ENCODE measurements around the gene PIH1D1. TPM values are rescaled to one million over a fixed set of nuclear protein-coding genes. Genes with fewer than 3 reads are reported as not detected.

PIH1D1 gene
- total and polyA plus RNA-seq, 10 of the 15 experiments (the other 5 are each of a cell fraction or from before 2014, with no cell fraction given) = 16.1 to 153 (median 106) TPM

DNA sequence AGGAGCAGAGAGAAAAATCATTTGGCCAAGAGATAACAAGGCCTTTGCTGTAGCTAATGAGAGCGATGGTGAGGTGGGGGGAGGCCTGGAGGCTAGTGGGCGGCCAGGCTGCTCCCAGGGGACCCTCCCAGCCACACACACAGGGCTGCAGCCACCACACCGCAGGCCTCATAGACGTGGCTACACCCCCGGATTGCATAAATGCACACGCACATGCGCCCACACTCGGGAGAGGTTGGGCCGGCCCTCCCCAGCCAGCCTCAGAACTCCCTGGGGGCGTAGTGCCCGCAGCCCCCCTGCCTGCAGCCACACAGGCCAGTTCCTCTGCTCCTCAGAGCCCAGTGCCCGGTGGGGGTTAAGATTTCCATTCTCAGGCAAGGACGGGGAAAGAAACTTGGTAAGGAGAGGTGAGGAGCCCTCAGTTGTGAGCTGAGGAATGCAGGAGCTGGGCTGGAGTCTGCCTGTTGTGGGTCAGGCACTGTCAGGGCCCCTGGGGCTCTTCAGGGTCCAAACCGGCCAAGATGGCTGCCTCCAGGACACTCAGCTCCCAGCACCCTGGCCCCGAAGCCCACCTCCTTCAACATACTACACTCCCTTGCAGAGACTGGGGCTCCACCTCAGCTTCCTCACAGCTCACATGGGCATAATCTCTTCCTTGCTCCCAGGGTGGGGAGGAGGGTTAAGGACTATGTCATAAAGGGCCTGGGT is 36.4 kb downstream of the PIH1D1 start (continued):
- TF ChIP-seq ZNF274 (IDR thresholded peaks at IDR 0.05; ENCODE audit: insufficient read depth, insufficient read length) (no peak), FOS (IDR thresholded peaks at IDR 0.05; ENCODE audit: borderline replicate concordance, extremely low read depth, insufficient read length) (no peak), ZNF24 (IDR thresholded peaks at IDR 0.05) (no peak), LARP7 (IDR thresholded peaks at IDR 0.05) (peak; percentile 37; the same call in 1 of the 2 replicates), GABPA (IDR thresholded peaks at IDR 0.05; ENCODE audit: low read depth) (no peak), RELA (IDR thresholded peaks at IDR 0.05; ENCODE audit: borderline replicate concordance, partially characterized antibody) (peak; percentile 41), HDAC2 (IDR thresholded peaks at IDR 0.05) (no peak), SPI1 (IDR thresholded peaks at IDR 0.05; ENCODE audit: borderline replicate concordance, insufficient read depth, low read depth, low read length) (peak; percentile 51; the same call in 1 of the 2 replicates), SMC3 (IDR thresholded peaks at IDR 0.05; ENCODE audit: borderline replicate concordance, low read length) (no peak), SREBF2 (IDR thresholded peaks at IDR 0.05; ENCODE audit: low read length) (no peak), MEF2B (IDR thresholded peaks at IDR 0.05; ENCODE audit: partially characterized antibody, poor library complexity, severe bottlenecking) (peak; percentile 99)
- TF ChIP-seq, protein P1, sequence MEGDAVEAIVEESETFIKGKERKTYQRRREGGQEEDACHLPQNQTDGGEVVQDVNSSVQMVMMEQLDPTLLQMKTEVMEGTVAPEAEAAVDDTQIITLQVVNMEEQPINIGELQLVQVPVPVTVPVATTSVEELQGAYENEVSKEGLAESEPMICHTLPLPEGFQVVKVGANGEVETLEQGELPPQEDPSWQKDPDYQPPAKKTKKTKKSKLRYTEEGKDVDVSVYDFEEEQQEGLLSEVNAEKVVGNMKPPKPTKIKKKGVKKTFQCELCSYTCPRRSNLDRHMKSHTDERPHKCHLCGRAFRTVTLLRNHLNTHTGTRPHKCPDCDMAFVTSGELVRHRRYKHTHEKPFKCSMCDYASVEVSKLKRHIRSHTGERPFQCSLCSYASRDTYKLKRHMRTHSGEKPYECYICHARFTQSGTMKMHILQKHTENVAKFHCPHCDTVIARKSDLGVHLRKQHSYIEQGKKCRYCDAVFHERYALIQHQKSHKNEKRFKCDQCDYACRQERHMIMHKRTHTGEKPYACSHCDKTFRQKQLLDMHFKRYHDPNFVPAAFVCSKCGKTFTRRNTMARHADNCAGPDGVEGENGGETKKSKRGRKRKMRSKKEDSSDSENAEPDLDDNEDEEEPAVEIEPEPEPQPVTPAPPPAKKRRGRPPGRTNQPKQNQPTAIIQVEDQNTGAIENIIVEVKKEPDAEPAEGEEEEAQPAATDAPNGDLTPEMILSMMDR (IDR thresholded peaks at IDR 0.05 in 2 of 3, conservative IDR thresholded peaks at IDR 0.05 in 1 of 3; ENCODE audit: control insufficient read depth in 2 of 3, extremely low read depth in 1 of 3, insufficient read depth in 1 of 3, low read depth in 3 of 3, low read length in 3 of 3) = no peak
- TF ChIP-seq, protein P2, sequence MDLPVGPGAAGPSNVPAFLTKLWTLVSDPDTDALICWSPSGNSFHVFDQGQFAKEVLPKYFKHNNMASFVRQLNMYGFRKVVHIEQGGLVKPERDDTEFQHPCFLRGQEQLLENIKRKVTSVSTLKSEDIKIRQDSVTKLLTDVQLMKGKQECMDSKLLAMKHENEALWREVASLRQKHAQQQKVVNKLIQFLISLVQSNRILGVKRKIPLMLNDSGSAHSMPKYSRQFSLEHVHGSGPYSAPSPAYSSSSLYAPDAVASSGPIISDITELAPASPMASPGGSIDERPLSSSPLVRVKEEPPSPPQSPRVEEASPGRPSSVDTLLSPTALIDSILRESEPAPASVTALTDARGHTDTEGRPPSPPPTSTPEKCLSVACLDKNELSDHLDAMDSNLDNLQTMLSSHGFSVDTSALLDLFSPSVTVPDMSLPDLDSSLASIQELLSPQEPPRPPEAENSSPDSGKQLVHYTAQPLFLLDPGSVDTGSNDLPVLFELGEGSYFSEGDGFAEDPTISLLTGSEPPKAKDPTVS (IDR thresholded peaks at IDR 0.05; ENCODE audit: low read depth, low read length) = no peak
- TF ChIP-seq, protein P3, sequence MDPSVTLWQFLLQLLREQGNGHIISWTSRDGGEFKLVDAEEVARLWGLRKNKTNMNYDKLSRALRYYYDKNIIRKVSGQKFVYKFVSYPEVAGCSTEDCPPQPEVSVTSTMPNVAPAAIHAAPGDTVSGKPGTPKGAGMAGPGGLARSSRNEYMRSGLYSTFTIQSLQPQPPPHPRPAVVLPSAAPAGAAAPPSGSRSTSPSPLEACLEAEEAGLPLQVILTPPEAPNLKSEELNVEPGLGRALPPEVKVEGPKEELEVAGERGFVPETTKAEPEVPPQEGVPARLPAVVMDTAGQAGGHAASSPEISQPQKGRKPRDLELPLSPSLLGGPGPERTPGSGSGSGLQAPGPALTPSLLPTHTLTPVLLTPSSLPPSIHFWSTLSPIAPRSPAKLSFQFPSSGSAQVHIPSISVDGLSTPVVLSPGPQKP (IDR thresholded peaks at IDR 0.05; ENCODE audit: low read depth, low read length) = 0 out of 2 replicates have a peak, but pooled peaks have one; percentile 2
- TF ChIP-seq, protein P4, sequence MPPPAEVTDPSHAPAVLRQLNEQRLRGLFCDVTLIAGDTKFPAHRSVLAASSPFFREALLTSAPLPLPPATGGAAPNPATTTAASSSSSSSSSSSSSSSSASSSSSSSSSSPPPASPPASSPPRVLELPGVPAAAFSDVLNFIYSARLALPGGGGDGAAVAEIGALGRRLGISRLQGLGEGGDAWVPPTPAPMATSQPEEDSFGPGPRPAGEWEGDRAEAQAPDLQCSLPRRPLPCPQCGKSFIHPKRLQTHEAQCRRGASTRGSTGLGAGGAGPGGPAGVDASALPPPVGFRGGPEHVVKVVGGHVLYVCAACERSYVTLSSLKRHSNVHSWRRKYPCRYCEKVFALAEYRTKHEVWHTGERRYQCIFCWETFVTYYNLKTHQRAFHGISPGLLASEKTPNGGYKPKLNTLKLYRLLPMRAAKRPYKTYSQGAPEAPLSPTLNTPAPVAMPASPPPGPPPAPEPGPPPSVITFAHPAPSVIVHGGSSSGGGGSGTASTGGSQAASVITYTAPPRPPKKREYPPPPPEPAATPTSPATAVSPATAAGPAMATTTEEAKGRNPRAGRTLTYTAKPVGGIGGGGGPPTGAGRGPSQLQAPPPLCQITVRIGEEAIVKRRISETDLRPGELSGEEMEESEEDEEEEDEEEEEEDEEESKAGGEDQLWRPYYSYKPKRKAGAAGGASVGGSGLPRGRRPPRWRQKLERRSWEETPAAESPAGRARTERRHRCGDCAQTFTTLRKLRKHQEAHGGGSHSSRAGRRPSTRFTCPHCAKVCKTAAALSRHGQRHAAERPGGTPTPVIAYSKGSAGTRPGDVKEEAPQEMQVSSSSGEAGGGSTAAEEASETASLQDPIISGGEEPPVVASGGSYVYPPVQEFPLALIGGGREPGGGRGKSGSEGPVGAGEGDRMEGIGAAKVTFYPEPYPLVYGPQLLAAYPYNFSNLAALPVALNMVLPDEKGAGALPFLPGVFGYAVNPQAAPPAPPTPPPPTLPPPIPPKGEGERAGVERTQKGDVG (CRISPR knock-in tag; IDR thresholded peaks at IDR 0.05) = no peak
- TF ChIP-seq, protein P5, sequence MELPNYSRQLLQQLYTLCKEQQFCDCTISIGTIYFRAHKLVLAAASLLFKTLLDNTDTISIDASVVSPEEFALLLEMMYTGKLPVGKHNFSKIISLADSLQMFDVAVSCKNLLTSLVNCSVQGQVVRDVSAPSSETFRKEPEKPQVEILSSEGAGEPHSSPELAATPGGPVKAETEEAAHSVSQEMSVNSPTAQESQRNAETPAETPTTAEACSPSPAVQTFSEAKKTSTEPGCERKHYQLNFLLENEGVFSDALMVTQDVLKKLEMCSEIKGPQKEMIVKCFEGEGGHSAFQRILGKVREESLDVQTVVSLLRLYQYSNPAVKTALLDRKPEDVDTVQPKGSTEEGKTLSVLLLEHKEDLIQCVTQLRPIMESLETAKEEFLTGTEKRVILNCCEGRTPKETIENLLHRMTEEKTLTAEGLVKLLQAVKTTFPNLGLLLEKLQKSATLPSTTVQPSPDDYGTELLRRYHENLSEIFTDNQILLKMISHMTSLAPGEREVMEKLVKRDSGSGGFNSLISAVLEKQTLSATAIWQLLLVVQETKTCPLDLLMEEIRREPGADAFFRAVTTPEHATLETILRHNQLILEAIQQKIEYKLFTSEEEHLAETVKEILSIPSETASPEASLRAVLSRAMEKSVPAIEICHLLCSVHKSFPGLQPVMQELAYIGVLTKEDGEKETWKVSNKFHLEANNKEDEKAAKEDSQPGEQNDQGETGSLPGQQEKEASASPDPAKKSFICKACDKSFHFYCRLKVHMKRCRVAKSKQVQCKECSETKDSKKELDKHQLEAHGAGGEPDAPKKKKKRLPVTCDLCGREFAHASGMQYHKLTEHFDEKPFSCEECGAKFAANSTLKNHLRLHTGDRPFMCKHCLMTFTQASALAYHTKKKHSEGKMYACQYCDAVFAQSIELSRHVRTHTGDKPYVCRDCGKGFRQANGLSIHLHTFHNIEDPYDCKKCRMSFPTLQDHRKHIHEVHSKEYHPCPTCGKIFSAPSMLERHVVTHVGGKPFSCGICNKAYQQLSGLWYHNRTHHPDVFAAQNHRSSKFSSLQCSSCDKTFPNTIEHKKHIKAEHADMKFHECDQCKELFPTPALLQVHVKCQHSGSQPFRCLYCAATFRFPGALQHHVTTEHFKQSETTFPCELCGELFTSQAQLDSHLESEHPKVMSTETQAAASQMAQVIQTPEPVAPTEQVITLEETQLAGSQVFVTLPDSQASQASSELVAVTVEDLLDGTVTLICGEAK (IDR thresholded peaks at IDR 0.05; ENCODE audit: borderline replicate concordance) = no peak
